CD4-positive, alpha-beta T cell treated with Interleukin-15 for 1 hour (primary cell): ENCODE data around the gene NEK10.

Source experiments
- DNase-seq: peaks from one replicate; pipeline ENCODE4 v3.0.0-alpha.2; 2020

The NEK10 gene

GRCh38 chr3:27224197-27224596 is 145.0 kb downstream of the NEK10 start:
- no peak for DNase-seq

GRCh38 chr3:27221264-27221932 is 147.8 kb downstream of the NEK10 start:
- DNase-seq, result no peak

GRCh38 chr3:27220166-27220565 is 149.0 kb downstream of the NEK10 start:
- no peak for DNase-seq

GRCh38 chr3:27219127-27219845 is 149.9 kb downstream of the NEK10 start:
- no peak for DNase-seq

GRCh38 chr3:27216955-27217552 is 152.1 kb downstream of the NEK10 start:
- no peak for DNase-seq

GRCh38 chr3:27216295-27216855 is 152.8 kb downstream of the NEK10 start:
- no peak for DNase-seq

- no peak for DNase-seq
These were observed 155.7 kb downstream of the NEK10 start for GRCh38 chr3:27213450-27213849.

GRCh38 chr3:27209617-27210264 is 159.4 kb downstream of the NEK10 start:
- no peak for DNase-seq

GRCh38 chr3:27208961-27209616 is 160.1 kb downstream of the NEK10 start:
- no peak for DNase-seq

GRCh38 chr3:27202959-27203358 is 166.2 kb downstream of the NEK10 start:
- no peak for DNase-seq

GRCh38 chr3:27201492-27201891 is 167.7 kb downstream of the NEK10 start:
- DNase-seq, result no peak

- DNase-seq, result no peak
These were observed 168.3 kb downstream of the NEK10 start for GRCh38 chr3:27200721-27201489.

GRCh38 chr3:27194861-27195483 is 174.2 kb downstream of the NEK10 start:
- DNase-seq, result no peak

GRCh38 chr3:27193056-27193455 is 176.1 kb downstream of the NEK10 start:
- DNase-seq, result no peak

GRCh38 chr3:27186013-27186412 is 183.2 kb downstream of the NEK10 start:
- no peak for DNase-seq

- no peak for DNase-seq
These were observed 183.8 kb downstream of the NEK10 start for GRCh38 chr3:27185231-27185989.

- DNase-seq, result no peak
These were observed 184.9 kb downstream of the NEK10 start for GRCh38 chr3:27184261-27184660.

GRCh38 chr3:27176256-27176655 is 192.9 kb downstream of the NEK10 start:
- no peak for DNase-seq

- no peak for DNase-seq
These were observed 194.7 kb downstream of the NEK10 start for GRCh38 chr3:27174530-27174929.

- no peak for DNase-seq
These were observed 198.1 kb downstream of the NEK10 start for GRCh38 chr3:27171113-27171512.

- no peak for DNase-seq
These were observed 202.3 kb downstream of the NEK10 start for GRCh38 chr3:27166888-27167287.
